ENCODE measurements around the gene POU2AF2.
"Not testable (repeated sequence)": the region's sequence is repeated elsewhere in the genome, so short reads cannot be mapped to it uniquely, and the experiment has no call there.

POU2AF2 gene

GRCh38 chr11:111305162-111305802 lies 59.8 kb downstream of the POU2AF2 start:
- no peak for DNase-seq

GRCh38 chr11:111305876-111306275 lies 60.4 kb downstream of the POU2AF2 start:
- no peak for DNase-seq

GRCh38 chr11:111306321-111306720 lies 60.8 kb downstream of the POU2AF2 start:
- DNase-seq = no peak

GRCh38 chr11:111307472-111308108 lies 62.1 kb downstream of the POU2AF2 start:
- peak; percentile 27 for DNase-seq

GRCh38 chr11:111308140-111308539 lies 62.6 kb downstream of the POU2AF2 start:
- peak; percentile 87 for DNase-seq

GRCh38 chr11:111309215-111309915 lies 63.8 kb downstream of the POU2AF2 start:
- DNase-seq = no peak

GRCh38 chr11:111310088-111310487 lies 64.6 kb downstream of the POU2AF2 start:
- DNase-seq = peak; percentile 70

- DNase-seq = no peak
Observed at GRCh38 chr11:111310723-111311122, 65.2 kb downstream of the POU2AF2 start.

GRCh38 chr11:111312076-111312475 lies 66.6 kb downstream of the POU2AF2 start:
- no peak for DNase-seq

- DNase-seq = no peak
Observed at GRCh38 chr11:111319296-111319695, 73.8 kb downstream of the POU2AF2 start.

- not testable (repeated sequence) for DNase-seq
Observed at GRCh38 chr11:111320199-111320598, 74.7 kb downstream of the POU2AF2 start.

GRCh38 chr11:111320728-111321568 lies 75.4 kb downstream of the POU2AF2 start:
- DNase-seq = no peak

- no peak for DNase-seq
Observed at GRCh38 chr11:111322534-111322933, 77.0 kb downstream of the POU2AF2 start.

- DNase-seq = no peak
Observed at GRCh38 chr11:111324277-111324720, 78.8 kb downstream of the POU2AF2 start.

GRCh38 chr11:111325259-111325658 lies 79.7 kb downstream of the POU2AF2 start:
- no peak for DNase-seq

GRCh38 chr11:111326824-111327223 lies 81.3 kb downstream of the POU2AF2 start:
- DNase-seq = no peak

- no peak for DNase-seq
Observed at GRCh38 chr11:111327908-111328624, 82.5 kb downstream of the POU2AF2 start.

- DNase-seq = no peak
Observed at GRCh38 chr11:111329306-111330204, 84.0 kb downstream of the POU2AF2 start.

GRCh38 chr11:111330234-111330893 lies 84.8 kb downstream of the POU2AF2 start:
- DNase-seq = no peak

GRCh38 chr11:111331711-111332479 lies 86.4 kb downstream of the POU2AF2 start:
- peak; percentile 61 for DNase-seq

Data from COR-L47 (cell line).